HepG2 (cell line): ENCODE data around the gene CNN3. TPM values are rescaled to one million over a fixed set of nuclear protein-coding genes. Genes with fewer than 3 reads are reported as not detected.

Source experiments
- ATAC-seq: fragments of 200-7000 bp; cut with Tn5 transposase; 3 replicates; pipeline ENCODE4 v1.9.1; 2020; ENCODE audit warnings: mild to moderate bottlenecking, moderate library complexity
- BruUV-seq: library from RNA; stranded (reverse); fragments of 400-500 nt; replicated peaks from 2 replicates; lab custom pipeline; 2021; lab: Mats Ljungman, UMichigan
- CTCF ChIA-PET: fragments of 300-600 bp; formaldehyde crosslinking; extraction: SDS; loops from one replicate; lab custom pipeline; 2021; ENCODE audit warnings: low total read pairs, inconsistent platforms, low intra/inter-chr PET ratio; lab: Yijun Ruan, JAX
- POLR2A ChIA-PET: fragments of 350-600 bp; sonication (Branson Sonifier 250); formaldehyde crosslinking; loops from one replicate; lab custom pipeline; 2020; ENCODE audit warnings: antibody characterized with exemption, inconsistent platforms; lab: Yijun Ruan, JAX
- DNase-seq: peaks from one replicate; pipeline ENCODE4 v3.0.0-alpha.2; 2015; ENCODE audit warnings: low spot score
- FAIRE-seq: peaks from 3 replicates; lab custom pipeline; 2011; peaks lifted over from hg19 to GRCh38; lab: Jason Lieb, UNC
- H2AFZ ChIP-seq: one replicate; pipeline ENCODE4 v1.6.1; 2011; ENCODE audit warnings: low read length, inconsistent platforms
- H3K27ac ChIP-seq: fragments of 300-600 bp; 3 replicates; pipeline ENCODE4 v1.8.0; 2011; ENCODE audit warnings: mixed run types, mild to moderate bottlenecking, mixed read lengths, low read length, inconsistent platforms; ENCODE audit not compliant: insufficient read depth; ENCODE audit errors: extremely low read length
- H3K27me3 ChIP-seq, 2 experiments: fragments of 200-600 bp in 1 of 2; 2 replicates in 1 of 2; 3 replicates in 1 of 2; pipeline versions ENCODE4 v1.6.0 to v1.8.0; 2011; ENCODE audit warnings: low read length in 2 of 2, mild to moderate bottlenecking in 2 of 2, moderate library complexity in 2 of 2, inconsistent platforms in 1 of 2; ENCODE audit not compliant: insufficient read depth in 2 of 2, control insufficient read depth in 1 of 2
- H3K36me3 ChIP-seq, 2 experiments: fragments of 200-600 bp in 1 of 2; replicated peaks in 1 of 2; 2 replicates in 1 of 2; 3 replicates in 1 of 2; pipeline versions ENCODE4 v1.5.1 to v1.8.0; 2011; ENCODE audit warnings: low read length in 2 of 2, inconsistent platforms in 1 of 2; ENCODE audit not compliant: insufficient read depth in 2 of 2, control insufficient read depth in 1 of 2
- H3K4me1 ChIP-seq: 2 replicates; pipeline ENCODE4 v1.5.1; 2012; ENCODE audit warnings: low read length, inconsistent platforms; ENCODE audit not compliant: insufficient read depth
- H3K4me2 ChIP-seq: 2 replicates; pipeline ENCODE4 v1.6.0; 2011; ENCODE audit warnings: low read depth, low read length, inconsistent platforms
- H3K4me3 ChIP-seq, 3 experiments: fragments of 200-600 bp in 1 of 3; sonication (generic), shearing (Covaris generic) in 1 of 3; replicated peaks in 1 of 3; 2 replicates each; pipeline ENCODE4 v1.5.1; 2011 to 2016; ENCODE audit warnings: low read length in 3 of 3, inconsistent platforms in 2 of 3, low read depth in 2 of 3, mild to moderate bottlenecking in 2 of 3, control low read depth in 1 of 3, mixed read lengths in 1 of 3; ENCODE audit not compliant: insufficient read depth in 1 of 3
- H3K79me2 ChIP-seq: one replicate; pipeline ENCODE4 v1.6.1; 2011; ENCODE audit warnings: low read length, inconsistent platforms; ENCODE audit not compliant: insufficient read depth
- H3K9ac ChIP-seq: 2 replicates; pipeline ENCODE4 v1.6.0; 2011; ENCODE audit warnings: mild to moderate bottlenecking, low read depth, low read length, inconsistent platforms; ENCODE audit not compliant: insufficient read depth
- H3K9me3 ChIP-seq: 2 replicates; pipeline ENCODE4 v1.5.1; 2012; ENCODE audit warnings: mild to moderate bottlenecking, low read length
- H4K20me1 ChIP-seq: 2 replicates; pipeline ENCODE4 v1.6.0; 2011; ENCODE audit warnings: inconsistent platforms, mild to moderate bottlenecking, low read length, moderate library complexity; ENCODE audit not compliant: insufficient read depth
- BRD4 ChIP-seq: sonication (generic); formaldehyde crosslinking; IDR thresholded peaks from 2 replicates; pipeline ENCODE4 v1.4.0; 2020; ENCODE audit warnings: missing genetic modification reagents
- HNF4A ChIP-seq: sonication (generic); formaldehyde crosslinking; IDR thresholded peaks from 2 replicates; pipeline ENCODE4 v1.4.0; 2020; ENCODE audit warnings: missing genetic modification reagents
- IRF2 ChIP-seq: IDR thresholded peaks from 2 replicates; pipeline ENCODE4 v1.6.1; 2018; ENCODE audit warnings: missing genetic modification reagents, missing compliant biosample characterization
- KLF11 ChIP-seq: IDR thresholded peaks from 2 replicates; pipeline ENCODE4 v1.6.1; 2016; ENCODE audit warnings: missing compliant biosample characterization
- MEIS1 ChIP-seq: sonication (generic); formaldehyde crosslinking; IDR thresholded peaks from 2 replicates; pipeline ENCODE4 v1.9.0; 2021; ENCODE audit warnings: mild to moderate bottlenecking, missing genetic modification reagents, moderate library complexity, borderline replicate concordance
- MLLT10 ChIP-seq: sonication (generic); formaldehyde crosslinking; IDR thresholded peaks from 2 replicates; pipeline ENCODE4 v1.4.0; 2020; ENCODE audit warnings: missing genetic modification reagents
- PHF21A ChIP-seq: sonication (generic); formaldehyde crosslinking; IDR thresholded peaks from 2 replicates; pipeline ENCODE4 v1.5.0; 2020; ENCODE audit warnings: mild to moderate bottlenecking, missing genetic modification reagents
- RARA ChIP-seq: IDR thresholded peaks from 2 replicates; pipeline ENCODE4 v1.6.1; 2016; ENCODE audit warnings: missing genetic modification reagents, missing compliant biosample characterization
- RFXAP ChIP-seq: sonication (generic); formaldehyde crosslinking; IDR thresholded peaks from 2 replicates; pipeline ENCODE4 v1.4.0; 2020; ENCODE audit warnings: missing genetic modification reagents, borderline replicate concordance
- SAP130 ChIP-seq: IDR thresholded peaks from 2 replicates; pipeline ENCODE4 v1.6.1; 2016; ENCODE audit warnings: low read depth
- SATB2 ChIP-seq: sonication (generic); formaldehyde crosslinking; IDR thresholded peaks from 2 replicates; pipeline ENCODE4 v1.5.0; 2020; ENCODE audit warnings: missing genetic modification reagents
- SRF ChIP-seq: IDR thresholded peaks from 2 replicates; pipeline ENCODE4 v1.6.1; 2011; ENCODE audit warnings: mild to moderate bottlenecking, low read depth, low read length, moderate library complexity
- STAG1 ChIP-seq: sonication (generic); formaldehyde crosslinking; IDR thresholded peaks from 2 replicates; pipeline ENCODE4 v1.4.0; 2020; ENCODE audit warnings: missing genetic modification reagents
- TAF1 ChIP-seq: sonication (generic); formaldehyde crosslinking; IDR thresholded peaks from 2 replicates; pipeline ENCODE4 v1.4.0; 2020; ENCODE audit warnings: missing genetic modification reagents
- ZBTB20 ChIP-seq: sonication (generic); formaldehyde crosslinking; IDR thresholded peaks from 2 replicates; pipeline ENCODE4 v1.8.1; 2023; ENCODE audit warnings: missing genetic modification reagents, low read depth, mild to moderate bottlenecking, borderline replicate concordance
- ZNF616 ChIP-seq: sonication (generic); formaldehyde crosslinking; IDR thresholded peaks from 2 replicates; pipeline ENCODE4 v1.5.0; 2020; ENCODE audit warnings: low read depth, mild to moderate bottlenecking, missing genetic modification reagents
- ZNF781 ChIP-seq: sonication (generic); formaldehyde crosslinking; IDR thresholded peaks from 2 replicates; pipeline ENCODE4 v1.5.1; 2020; ENCODE audit warnings: borderline replicate concordance, mild to moderate bottlenecking, missing genetic modification reagents; ENCODE audit errors: not compliant biosample characterization
- WGBS: methylation state at CpG from one replicate; pipeline ENCODE4 v1.1.6; 2017; ENCODE audit warnings: low lambda C conversion rate; 5-methylcytosine and 5-hydroxymethylcytosine counted together
- in situ Hi-C: cut with HindIII; loops from 2 replicates; pipeline ENCODE4 v1.10.0; 2017; ENCODE audit warnings: low pct_unique_long_range_greater_than_20kb; ENCODE audit not compliant: extremely low pct_ligation_motif_present
- intact Hi-C: fragments of 100-400 bp; cut with micrococcal nuclease; formaldehyde crosslinking; loops from one replicate; pipeline ENCODE4 v1.10.0; 2022; ENCODE audit not compliant: unreplicated experiment
- polyA plus RNA-seq, 8 experiments: library from polyadenylated mRNA; depleted of rRNA in 3 of 8; stranded (reverse) in 7 of 8; unstranded in 1 of 8; fragments of >200 nt; fragmentation: Illumina TruSeq in 4 of 8; extraction: Trizol in 4 of 8; gene quantifications; 2 replicates each; pipeline versions ENCODE4 v1.2.1 to v1.2.3, GENCODE V29; 2011 to 2016; ENCODE audit warnings: low read depth in 4 of 8, missing spikeins in 1 of 8, mixed read lengths in 1 of 8; ENCODE audit not compliant: insufficient read depth in 1 of 8
- total RNA-seq, 5 experiments: library from RNA; depleted of rRNA; stranded (reverse); fragments of >200 nt; fragmentation: Illumina TruSeq; extraction: Trizol; gene quantifications; 2 replicates each; pipeline ENCODE4 v1.2.3, GENCODE V29; 2016; ENCODE audit warnings: low read depth in 1 of 5
- TF ChIP-seq, protein P1 (sequence below): IDR thresholded peaks from 2 replicates; pipeline ENCODE4 v1.6.1; 2016; ENCODE audit warnings: missing genetic modification reagents, missing compliant biosample characterization
- TF ChIP-seq, protein P2 (sequence below): sonication (generic); formaldehyde crosslinking; IDR thresholded peaks from 2 replicates; pipeline ENCODE4 v1.5.0; 2020; ENCODE audit warnings: missing genetic modification reagents
- TF ChIP-seq, protein P3 (sequence below): sonication (generic); formaldehyde crosslinking; IDR thresholded peaks from 2 replicates; pipeline ENCODE4 v1.5.0; 2020; ENCODE audit warnings: mild to moderate bottlenecking, missing genetic modification reagents, borderline replicate concordance

CNN3 gene
- total and polyA plus RNA-seq, 2 of the 13 experiments (the other 11 are each of a cell fraction or from before 2014, with no cell fraction given): 113 to 223 TPM

DNA sequence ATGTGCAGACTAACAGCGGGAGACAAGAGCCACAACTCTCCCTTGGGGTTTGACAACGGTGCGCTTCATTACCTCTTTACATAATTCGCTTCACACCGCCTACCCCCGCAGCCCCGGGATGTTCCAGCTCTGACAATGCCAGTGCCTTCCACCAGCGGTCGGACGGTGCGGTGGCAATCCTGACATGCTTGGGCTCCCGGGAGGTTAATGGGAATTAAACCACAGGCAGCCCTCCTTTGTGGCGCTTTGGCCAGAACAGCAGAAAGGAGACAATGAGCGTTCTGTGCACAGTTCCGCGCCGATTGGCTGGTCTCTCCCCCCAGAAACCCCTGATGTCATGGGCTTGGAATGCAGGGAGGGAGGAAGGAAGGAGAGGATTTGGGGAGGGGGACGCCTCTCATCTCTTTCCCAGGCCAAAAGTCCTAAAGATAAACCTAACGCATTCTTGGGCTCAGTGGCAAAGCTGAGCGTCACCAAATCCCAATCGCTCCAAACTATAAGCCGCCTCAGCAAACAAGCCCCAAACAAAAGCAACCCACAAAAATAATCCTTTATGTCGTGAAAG, 1.3 kb downstream of the CNN3 start:
- BruUV-seq: no TSS peak
- H3K4me1 ChIP-seq: peaks cover 68% of the 10 kb centered on the region
- TF ChIP-seq MLLT10 (no peak), BRD4 (CRISPR knock-in tag) (0 out of 2 replicates have a peak, but pooled peaks have one; percentile 46), SRF (no peak), IRF2 (CRISPR knock-in tag) (peak; percentile 23; the same call in 1 of the 2 replicates), KLF11 (CRISPR knock-in tag) (no peak), ZNF616 (CRISPR knock-in tag) (no peak), MEIS1 (CRISPR knock-in tag) (no peak), ZNF781 (peak; percentile 73), PHF21A (CRISPR knock-in tag) (peak; percentile 84), SAP130 (CRISPR knock-in tag) (peak; percentile 57), SATB2 (CRISPR knock-in tag) (0 out of 2 replicates have a peak, but pooled peaks have one; percentile 58), STAG1 (peak; percentile 13; the same call in 1 of the 2 replicates), RFXAP (CRISPR knock-in tag) (peak; percentile 23; the same call in 1 of the 2 replicates), TAF1 (CRISPR knock-in tag) (peak; percentile 51), ZBTB20 (CRISPR knock-in tag) (no peak; the same call in 1 of the 2 replicates), RARA (CRISPR knock-in tag) (no peak), HNF4A (CRISPR knock-in tag) (0 out of 2 replicates have a peak, but pooled peaks have one; percentile 18)
- TF ChIP-seq, protein P1, sequence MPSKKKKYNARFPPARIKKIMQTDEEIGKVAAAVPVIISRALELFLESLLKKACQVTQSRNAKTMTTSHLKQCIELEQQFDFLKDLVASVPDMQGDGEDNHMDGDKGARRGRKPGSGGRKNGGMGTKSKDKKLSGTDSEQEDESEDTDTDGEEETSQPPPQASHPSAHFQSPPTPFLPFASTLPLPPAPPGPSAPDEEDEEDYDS: peak; percentile 49
- TF ChIP-seq, protein P2, sequence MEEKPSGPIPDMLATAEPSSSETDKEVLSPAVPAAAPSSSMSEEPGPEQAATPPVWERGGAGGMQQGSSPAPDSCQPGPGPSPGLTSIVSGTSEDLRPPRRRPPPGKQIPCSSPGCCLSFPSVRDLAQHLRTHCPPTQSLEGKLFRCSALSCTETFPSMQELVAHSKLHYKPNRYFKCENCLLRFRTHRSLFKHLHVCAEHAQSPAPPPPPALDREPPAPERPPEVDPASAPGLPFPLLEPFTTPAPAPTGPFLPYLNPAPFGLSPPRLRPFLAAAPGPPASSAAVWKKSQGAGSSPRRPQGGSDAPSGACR (CRISPR knock-in tag): 0 out of 2 replicates have a peak, but pooled peaks have one; percentile 40
- TF ChIP-seq, protein P3, sequence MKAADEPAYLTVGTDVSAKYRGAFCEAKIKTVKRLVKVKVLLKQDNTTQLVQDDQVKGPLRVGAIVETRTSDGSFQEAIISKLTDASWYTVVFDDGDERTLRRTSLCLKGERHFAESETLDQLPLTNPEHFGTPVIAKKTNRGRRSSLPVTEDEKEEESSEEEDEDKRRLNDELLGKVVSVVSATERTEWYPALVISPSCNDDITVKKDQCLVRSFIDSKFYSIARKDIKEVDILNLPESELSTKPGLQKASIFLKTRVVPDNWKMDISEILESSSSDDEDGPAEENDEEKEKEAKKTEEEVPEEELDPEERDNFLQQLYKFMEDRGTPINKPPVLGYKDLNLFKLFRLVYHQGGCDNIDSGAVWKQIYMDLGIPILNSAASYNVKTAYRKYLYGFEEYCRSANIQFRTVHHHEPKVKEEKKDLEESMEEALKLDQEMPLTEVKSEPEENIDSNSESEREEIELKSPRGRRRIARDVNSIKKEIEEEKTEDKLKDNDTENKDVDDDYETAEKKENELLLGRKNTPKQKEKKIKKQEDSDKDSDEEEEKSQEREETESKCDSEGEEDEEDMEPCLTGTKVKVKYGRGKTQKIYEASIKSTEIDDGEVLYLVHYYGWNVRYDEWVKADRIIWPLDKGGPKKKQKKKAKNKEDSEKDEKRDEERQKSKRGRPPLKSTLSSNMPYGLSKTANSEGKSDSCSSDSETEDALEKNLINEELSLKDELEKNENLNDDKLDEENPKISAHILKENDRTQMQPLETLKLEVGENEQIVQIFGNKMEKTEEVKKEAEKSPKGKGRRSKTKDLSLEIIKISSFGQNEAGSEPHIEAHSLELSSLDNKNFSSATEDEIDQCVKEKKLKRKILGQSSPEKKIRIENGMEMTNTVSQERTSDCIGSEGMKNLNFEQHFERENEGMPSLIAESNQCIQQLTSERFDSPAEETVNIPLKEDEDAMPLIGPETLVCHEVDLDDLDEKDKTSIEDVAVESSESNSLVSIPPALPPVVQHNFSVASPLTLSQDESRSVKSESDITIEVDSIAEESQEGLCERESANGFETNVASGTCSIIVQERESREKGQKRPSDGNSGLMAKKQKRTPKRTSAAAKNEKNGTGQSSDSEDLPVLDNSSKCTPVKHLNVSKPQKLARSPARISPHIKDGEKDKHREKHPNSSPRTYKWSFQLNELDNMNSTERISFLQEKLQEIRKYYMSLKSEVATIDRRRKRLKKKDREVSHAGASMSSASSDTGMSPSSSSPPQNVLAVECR (CRISPR knock-in tag): peak; percentile 51

More for the DNA sequence above, 1.3 kb downstream of the CNN3 start:
- peak; percentile 87 for FAIRE-seq
- ChIA-PET POLR2A (interaction anchor here (0.9 to 1.5 kb wide), 3 partner anchors 37 to 116 kb away, joined by 3 read pairs; no protein-coding TSS in a partner anchor), CTCF (interaction anchor here (3.5 kb wide), 1 partner anchor 117 kb away, joined by 22 read pairs; no protein-coding TSS in a partner anchor)
- peaks cover 37% of the 10 kb centered on the region for H4K20me1 ChIP-seq
- H3K9ac ChIP-seq: peak overlapping the region; percentile 84
- peak overlapping the region; percentile 78 for H3K4me2 ChIP-seq
- H3K36me3 ChIP-seq: 0 out of 5 replicates have a peak, but pooled peaks cover 0 to 11% of the 10 kb centered on the region in 2 experiments
- H3K79me2 ChIP-seq: peaks cover 92% of the 10 kb centered on the region
- in situ Hi-C loops: no loop called here
- no peaks in the 10 kb centered on the region; a peak in 1 of 5 replicates for H3K27me3 ChIP-seq
- H3K9me3 ChIP-seq: no peaks in the 10 kb centered on the region
- no peak overlapping the region for H2AFZ ChIP-seq
- peak; percentile 89 for DNase-seq
- ATAC-seq: peak; percentile 51
- peak overlapping the region; percentile 95 for H3K27ac ChIP-seq
- intact Hi-C loops: loop anchor here (2.0 to 5.0 kb wide), 2 partner anchors 37 to 307 kb away; partner anchors contain the start of gene RWDD3
- H3K4me3 ChIP-seq: peak overlapping the region; percentile 79 to 81 (median 80)
- WGBS: under 1% methylated on average over 19 of the region's 23 CpGs
